Choroid plexus epithelial cell (primary cell): ENCODE results near the gene ETS1.

Experiments
- DNase-seq: peaks from one replicate; pipeline ENCODE4 v3.0.0-alpha.2; 2010; ENCODE audit warnings: low read depth
- H3K4me3 ChIP-seq: 2 replicates; pipeline ENCODE4 v1.5.1; 2011; ENCODE audit warnings: low read depth, mild to moderate bottlenecking, control low read depth, low read length, moderate library complexity
- TF ChIP-seq, protein P1 (sequence below): conservative IDR thresholded peaks from 2 replicates; pipeline ENCODE4 v1.5.1; 2011; ENCODE audit warnings: low read depth, mild to moderate bottlenecking, control low read depth, inconsistent platforms, low read length, moderate library complexity

The ETS1 gene

DNA sequence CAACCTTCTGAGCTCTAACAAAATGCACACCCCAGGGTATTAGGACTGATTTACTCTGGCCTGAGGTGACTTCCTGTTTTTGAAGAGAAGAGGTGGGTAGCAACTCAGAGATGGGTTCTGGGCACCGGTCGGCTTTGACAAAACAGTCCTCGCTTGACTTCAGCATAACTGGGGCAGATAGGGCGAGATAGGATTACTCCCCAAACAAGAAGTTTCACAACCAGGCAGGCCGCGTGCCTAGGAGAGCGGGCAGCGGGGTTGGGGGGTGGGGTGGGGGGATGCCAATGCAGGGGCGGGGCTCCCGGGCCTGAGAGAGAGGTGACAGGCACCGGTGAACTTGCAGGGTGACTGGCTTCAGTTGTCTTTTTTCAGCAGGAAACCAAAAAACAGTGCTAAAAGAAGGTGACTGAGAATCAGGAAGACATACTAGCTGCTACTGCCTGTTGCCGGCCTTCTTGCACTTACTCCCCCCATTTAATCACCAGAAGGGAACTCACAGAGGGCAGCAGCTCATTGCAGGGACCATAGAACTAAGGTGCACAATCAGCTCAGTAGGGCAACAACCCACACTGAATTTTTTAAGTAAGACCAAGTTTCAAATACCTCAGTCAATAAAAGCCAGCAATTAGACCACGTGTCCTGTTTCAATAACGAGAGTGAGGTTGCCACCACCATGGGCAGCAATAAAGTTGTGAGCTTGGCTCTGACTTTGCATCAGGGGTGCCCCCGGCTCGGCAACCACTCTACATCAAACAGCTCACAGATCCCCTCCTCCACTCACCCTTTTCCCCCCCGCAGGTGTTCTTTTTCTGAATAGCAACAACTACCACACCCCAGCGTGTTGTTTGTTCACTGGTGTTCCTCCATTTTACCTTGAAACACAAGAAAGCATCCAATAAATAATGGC, 37.2 kb upstream of the ETS1 start:
- TF ChIP-seq, protein P1, sequence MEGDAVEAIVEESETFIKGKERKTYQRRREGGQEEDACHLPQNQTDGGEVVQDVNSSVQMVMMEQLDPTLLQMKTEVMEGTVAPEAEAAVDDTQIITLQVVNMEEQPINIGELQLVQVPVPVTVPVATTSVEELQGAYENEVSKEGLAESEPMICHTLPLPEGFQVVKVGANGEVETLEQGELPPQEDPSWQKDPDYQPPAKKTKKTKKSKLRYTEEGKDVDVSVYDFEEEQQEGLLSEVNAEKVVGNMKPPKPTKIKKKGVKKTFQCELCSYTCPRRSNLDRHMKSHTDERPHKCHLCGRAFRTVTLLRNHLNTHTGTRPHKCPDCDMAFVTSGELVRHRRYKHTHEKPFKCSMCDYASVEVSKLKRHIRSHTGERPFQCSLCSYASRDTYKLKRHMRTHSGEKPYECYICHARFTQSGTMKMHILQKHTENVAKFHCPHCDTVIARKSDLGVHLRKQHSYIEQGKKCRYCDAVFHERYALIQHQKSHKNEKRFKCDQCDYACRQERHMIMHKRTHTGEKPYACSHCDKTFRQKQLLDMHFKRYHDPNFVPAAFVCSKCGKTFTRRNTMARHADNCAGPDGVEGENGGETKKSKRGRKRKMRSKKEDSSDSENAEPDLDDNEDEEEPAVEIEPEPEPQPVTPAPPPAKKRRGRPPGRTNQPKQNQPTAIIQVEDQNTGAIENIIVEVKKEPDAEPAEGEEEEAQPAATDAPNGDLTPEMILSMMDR = no peak
- no peak for DNase-seq
- H3K4me3 ChIP-seq = no peak overlapping the region

DNA sequence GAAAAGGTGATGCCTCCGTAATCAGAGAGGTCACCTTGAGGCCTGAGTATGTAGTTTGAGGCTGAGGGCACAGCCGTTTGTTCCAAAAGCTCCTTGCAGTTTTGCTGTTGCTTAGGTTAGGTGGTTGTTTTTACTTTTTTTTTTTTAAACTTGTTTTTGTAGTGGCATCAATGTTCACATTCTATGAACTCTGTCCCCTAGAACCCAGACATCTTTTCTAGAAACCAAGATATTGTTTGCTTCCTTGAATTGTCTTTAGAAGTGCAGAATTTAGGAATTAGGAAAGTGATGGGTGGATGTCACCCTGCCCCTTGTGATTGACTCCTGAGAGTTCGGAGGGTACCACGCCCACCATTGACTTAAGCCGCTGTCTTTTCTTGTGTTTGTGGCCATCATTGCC, 35.7 kb upstream of the ETS1 start:
- no peak for DNase-seq
- TF ChIP-seq, protein P1 = no peak
- H3K4me3 ChIP-seq = no peak overlapping the region

DNA sequence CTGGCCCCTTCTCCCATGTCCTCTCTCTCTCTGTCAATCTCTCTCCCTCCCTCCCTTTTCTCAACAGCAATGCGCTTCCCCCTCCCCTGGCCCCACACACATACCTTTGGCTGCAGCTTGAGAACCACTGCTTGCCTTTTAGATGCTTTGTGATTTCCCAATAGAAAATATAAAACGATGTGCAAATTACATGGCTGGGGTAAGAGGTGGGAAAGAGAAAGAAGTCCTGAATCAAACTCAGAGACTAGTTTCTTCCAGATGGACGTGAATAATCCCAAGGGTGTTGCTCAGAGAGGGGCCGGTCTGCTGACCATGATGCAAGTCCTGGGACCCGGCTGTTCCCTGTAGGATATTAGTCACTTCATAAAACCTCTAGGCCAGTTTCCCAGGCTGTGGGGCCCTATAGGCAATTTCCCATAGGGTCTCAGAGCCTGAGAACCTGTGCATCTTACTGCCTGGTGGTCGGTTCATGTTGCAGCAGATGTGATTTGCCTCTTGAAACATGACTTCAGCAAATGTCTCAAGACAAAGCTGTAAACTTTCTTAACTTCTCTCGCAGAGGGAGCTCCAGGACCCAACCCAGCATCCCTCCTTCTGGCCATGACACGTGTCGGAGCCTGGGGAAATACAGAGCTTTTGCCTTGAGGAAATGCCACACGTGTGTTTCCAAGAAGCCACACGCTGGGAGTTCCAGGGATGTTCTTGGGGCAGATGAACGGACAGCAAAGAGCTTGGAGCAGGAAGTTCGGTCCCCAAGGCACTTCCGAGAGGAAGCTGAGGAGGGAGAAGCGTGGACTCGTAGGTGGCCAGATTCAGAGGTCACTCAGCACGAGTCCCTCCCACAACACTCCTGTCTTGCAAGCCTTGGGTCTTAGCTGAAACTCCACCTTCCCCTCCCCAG, 34.5 kb upstream of the ETS1 start:
- DNase-seq = peak; percentile 96
- H3K4me3 ChIP-seq = no peak overlapping the region
- TF ChIP-seq, protein P1 = peak; percentile 31

DNA sequence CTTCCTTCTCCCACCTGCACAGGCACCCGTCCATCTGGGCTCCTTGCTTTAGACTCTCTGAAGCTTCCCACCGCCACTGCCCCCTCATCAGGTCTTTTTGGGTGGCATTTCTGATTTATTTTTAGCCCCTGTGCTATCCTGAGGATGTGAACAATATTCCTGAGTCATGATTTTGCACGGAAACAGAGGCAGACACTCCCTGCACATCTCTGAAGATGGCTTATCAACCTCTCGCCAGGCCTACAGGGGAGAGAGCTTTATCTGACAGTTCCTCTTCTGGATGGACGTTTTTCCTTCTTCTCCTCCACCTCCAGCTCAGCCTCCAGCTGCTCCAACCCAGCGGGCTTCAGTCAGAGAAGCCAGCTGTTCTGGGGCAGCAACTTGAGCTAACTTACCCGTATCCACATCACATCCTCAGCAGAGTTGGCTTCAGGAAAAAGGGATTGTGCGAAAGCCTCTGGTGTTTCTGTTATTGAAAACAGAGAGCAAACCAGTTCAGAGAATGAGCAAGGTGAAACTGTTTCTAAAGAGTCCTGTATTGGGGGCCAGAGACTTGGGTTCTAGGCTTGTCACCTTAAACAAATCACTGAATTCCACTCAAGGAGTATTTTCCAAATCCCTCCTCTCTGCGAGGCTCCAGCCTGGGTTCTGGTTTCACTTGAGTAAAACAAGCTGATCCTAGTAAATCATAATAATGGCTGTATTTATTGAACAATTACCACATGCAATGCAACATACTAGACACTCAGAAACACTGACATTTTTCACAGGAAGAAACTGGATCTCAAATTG, 33.1 kb upstream of the ETS1 start:
- TF ChIP-seq, protein P1 = no peak
- DNase-seq = no peak
- no peak overlapping the region for H3K4me3 ChIP-seq

DNA sequence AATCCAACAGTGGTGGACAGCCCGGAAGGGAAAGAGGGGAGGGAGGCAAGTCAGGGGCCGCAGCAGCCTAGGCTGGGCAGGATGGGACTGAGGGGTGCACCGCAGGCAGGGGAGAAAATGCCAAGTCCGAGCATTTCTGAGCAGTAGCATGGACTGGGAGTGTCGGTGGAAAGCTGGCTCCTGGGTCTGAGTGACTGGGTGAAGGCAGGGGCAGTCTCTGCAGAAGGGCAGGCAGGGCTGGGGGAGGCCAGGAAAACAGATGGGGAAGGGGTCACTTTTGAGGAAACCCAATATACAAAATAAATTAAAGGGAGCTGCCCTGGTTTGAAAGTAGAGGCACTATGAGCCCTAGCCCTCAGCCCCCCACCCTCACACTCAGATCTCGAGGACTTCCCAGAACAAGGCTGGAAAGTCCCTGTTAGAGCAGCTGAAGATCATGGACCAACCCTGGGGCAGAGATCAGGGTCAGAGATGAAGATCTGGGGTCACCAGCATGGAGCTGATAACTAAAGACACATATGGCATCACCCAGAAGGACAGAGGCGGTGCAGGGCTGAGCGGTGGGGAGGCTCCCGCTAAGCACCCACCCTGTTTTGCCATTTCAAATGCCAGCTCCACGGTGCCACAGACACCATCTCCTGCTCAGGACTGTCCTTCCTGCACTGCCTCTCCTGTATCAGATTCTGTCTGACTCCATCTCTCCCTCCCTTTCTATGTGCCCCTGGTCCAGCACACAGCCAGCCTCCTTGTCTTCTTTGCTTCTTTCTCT, 32.4 kb upstream of the ETS1 start:
- TF ChIP-seq, protein P1 = no peak
- H3K4me3 ChIP-seq = no peak overlapping the region
- DNase-seq = no peak

DNA sequence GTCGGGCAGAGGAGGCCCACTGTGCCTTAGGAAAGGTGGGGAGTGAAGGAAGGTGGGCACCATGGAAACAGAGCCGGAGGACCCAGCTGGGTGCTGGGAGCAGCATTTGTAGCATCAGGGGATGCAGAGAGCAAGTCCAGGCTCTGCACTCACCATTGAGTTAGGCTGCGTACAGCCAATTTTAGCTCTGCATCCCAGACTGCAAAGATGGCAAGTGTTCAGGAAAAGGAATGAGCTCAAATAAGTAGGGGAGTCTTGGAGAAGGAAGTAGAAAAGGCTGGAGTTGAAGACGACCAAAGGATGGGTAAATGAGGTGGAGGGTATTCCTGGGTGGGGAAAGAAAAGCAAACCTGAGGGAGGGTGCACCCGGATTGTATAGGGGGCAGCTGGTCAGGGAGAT, 31.6 kb upstream of the ETS1 start:
- no peak overlapping the region for H3K4me3 ChIP-seq
- no peak for DNase-seq
- TF ChIP-seq, protein P1 = no peak
